HG02610 (cell line): ENCODE results near the gene PAM.
"Not testable (repeated sequence)": the region's sequence is repeated elsewhere in the genome, so short reads cannot be mapped to it uniquely, and the experiment has no call there.

Source experiments
- ATAC-seq: cut with Tn5 transposase; IDR thresholded peaks from one replicate; pipeline ENCODE4 v1.9.1; 2021; ENCODE audit warnings: mild to moderate bottlenecking, moderate library complexity; ENCODE audit not compliant: unreplicated experiment

Gene PAM

DNA sequence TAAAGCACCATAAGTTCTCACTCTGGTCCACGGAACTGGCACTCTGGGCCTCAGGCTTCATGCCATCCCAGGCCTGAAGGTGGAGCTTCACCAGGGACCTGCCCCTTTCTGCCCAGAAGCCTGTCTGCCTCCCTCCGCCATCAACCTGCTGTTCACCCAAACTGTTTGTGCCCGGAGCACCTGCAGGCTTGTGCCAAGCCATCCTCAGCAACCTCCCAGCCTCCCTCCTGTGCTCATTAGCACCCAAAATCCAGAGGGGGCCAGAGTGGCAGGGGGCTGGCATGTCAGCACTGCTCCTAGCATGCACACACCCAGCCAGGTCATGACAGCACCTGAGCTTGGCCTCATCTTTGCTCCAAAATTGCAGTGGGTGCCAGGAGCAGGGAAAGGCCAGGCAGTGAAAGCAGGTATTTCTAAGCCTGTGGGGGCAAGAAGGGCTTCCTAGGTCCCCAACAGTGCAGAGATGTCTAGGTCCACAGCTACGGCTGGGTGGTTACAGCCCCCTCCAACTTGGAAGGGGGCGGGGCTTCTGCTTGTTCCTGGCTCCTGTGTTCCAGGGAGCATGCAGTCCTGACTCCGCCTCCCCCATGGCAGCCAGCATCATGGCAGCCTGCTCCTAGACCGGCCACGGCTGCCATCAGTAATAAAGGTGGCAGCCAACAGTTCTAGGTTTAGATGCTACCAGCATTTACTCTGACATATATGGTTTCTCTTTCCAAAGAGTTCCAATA, 279.7 kb downstream of the PAM start:
- ATAC-seq, result no peak

DNA sequence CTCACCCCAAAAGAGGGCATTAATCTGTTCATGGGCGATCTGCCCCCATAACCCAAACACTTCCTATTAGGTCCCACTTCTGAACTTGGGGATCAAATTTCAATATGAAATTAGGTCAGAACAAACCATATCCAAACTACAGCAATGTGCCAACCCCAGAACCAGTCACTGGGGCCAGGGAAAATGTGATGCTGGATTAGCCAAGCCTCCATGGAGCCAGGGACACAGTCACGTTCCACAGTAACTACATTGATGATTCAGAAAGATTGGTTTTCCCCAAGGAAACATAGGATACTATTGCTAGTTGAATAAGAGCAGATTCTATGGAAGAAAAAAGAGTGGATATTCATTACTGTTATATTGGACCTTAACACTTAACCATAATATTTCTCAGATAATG, 280.6 kb downstream of the PAM start:
- no peak for ATAC-seq

DNA sequence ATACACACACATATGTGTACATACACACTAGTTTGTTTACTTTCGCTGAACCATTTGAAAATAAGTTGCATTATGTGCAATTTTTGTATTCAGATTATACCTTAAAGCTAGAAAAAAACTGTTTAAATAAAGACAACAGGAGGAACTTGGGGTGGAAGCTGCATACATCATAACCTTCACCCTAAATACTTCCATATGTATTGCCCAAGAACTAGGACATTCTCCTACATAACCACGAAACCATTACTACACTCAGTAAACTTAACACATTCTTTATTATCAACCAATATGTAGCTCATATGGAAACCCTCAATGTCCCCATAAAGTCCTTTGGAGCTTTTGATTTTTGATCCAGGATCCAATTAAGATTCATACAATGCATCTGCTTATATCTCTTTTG, 281.5 kb downstream of the PAM start:
- no peak for ATAC-seq

- ATAC-seq, result no peak
Observed at GRCh38 chr5:103037673-103038455, 282.8 kb downstream of the PAM start.

DNA sequence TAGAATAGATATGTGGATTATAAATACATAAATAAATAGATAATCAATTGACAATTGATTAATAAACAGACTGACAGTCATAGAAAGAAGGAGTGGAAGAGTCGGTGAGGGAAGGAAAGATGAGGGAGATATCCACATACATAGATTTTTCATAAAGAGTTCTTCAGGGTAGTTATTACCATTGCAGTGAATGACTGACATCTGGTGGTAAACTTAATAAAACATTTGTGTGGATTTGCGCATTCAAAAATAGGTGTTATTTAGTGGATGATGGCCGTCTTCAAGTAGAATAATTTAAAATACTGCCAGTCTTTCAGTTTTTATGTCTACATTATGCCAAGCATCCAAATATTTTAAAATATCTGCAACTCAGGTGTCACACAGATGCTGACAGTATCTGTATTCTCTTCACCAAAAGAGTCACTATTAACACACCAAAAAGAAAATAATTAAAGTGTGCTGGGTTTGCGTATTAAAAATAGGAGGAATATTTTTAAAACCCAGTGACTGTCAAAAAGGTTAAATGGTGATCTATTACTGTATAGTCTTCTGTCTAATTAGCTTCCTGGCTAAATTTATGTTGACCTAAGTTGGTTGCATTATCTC, 286.1 kb downstream of the PAM start:
- no peak for ATAC-seq

GRCh38 chr5:103046706-103047105, 291.6 kb downstream of the PAM start:
- not testable (repeated sequence) for ATAC-seq

DNA sequence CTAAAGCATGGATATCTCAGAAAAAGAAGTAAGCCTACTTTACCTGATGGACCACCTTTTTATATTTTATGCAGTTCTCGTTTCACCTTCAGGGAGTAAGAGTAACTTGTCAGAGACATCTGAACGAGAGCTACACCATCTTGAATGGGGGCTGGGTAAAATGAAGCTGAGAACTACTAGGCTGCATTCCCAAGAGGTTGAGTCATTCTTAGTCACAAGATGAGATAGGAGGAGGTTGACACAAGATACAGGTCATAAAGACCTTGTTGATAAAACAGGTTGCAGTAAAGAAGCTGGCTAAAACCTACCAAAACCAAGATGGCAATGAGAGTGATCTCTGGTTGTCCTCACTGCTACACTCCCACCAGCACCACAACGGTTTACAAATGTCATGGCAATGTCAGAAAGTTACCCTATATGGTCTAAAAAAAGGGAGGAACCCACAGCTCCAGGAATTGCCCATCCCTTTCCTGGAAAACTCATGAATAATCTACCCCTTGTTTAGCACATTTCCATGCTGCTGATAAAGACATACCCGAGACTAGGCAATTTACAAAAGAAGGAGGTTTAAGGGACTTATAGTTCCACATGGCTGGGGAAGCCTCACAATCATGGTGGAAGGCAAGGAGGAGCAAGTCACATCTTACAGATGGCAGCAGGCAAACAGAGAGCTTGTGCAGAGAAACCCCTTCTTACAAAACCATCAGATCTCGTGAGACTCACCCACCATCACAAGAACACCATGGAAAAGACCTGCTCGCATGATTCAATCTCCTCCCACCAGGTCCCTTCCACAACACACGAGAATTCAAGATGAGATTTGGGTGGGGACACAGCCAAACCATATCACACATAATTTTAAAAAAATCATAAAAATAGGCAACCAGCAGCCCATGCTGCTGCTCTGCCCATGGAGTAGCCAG, 302.4 kb downstream of the PAM start:
- ATAC-seq, result no peak

- no peak for ATAC-seq
Observed at GRCh38 chr5:103059525-103059924, 304.4 kb downstream of the PAM start.

DNA sequence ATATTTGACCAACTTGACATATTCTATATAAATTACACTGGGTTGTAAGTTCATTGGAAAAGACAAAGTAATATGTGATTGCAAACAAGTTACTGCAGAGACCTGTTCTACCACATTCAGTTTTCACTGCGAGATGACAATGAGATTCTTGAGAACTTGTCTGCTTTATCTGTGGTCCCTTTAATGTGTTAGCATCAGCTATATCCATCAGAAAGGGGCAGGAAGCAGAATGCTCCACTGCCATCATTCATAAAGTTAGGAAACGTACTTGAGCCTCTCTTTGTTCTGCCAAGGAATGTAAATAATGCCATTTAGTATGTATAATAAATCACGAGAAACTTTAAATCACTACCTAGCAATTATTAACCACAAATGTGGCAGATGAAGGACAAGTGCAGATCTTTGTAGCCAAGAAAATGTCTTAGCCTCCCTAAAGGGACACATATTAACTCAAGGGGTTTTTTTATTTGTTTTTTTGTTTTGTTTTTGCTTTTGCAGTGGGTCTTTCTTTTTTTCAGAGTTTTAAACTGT, 305.4 kb downstream of the PAM start:
- no peak for ATAC-seq

GRCh38 chr5:103066326-103066725, 311.2 kb downstream of the PAM start:
- no peak for ATAC-seq

GRCh38 chr5:103073500-103073899, 318.4 kb downstream of the PAM start:
- ATAC-seq, result not testable (repeated sequence)

DNA sequence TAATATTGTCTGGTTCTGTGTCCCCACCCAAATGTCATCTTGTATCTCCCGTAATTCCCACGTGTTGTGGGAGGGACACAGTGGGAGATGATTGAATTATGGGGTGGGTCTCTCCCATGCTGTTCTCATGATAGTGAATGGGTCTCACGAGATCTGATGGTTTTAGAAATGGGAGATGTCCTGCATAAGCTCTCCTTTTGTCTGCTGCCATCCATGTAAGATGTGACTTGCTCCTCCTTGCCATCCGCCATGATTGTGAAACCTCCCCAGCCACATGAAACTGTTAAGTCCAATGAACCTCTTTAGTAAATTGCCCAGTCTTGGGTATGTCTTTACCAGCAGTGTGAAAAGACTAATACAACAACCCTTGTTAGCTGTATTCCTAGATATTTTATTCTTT, 320.3 kb downstream of the PAM start:
- no peak for ATAC-seq
